NT2/D1 (cell line): ENCODE data around the gene SLIT3.

Experiments
- DNase-seq: peaks from one replicate; pipeline ENCODE4 v3.0.0-alpha.2; 2011; ENCODE audit warnings: low read depth, low spot score
- H3K27me3 ChIP-seq: 2 replicates; pipeline ENCODE4 v1.6.0; 2011; ENCODE audit warnings: mild to moderate bottlenecking; ENCODE audit not compliant: insufficient read length, insufficient read depth
- H3K36me3 ChIP-seq: 2 replicates; pipeline ENCODE4 v1.6.1; 2011; ENCODE audit warnings: mild to moderate bottlenecking, low read length, mixed read lengths; ENCODE audit not compliant: insufficient read depth, insufficient read length
- H3K4me1 ChIP-seq: 2 replicates; pipeline ENCODE4 v1.5.1; 2011; ENCODE audit not compliant: insufficient read depth, insufficient read length
- H3K4me3 ChIP-seq: 2 replicates; pipeline ENCODE4 v1.5.1; 2011; ENCODE audit warnings: low read depth; ENCODE audit not compliant: insufficient read length
- H3K9ac ChIP-seq: 2 replicates; pipeline ENCODE4 v1.6.0; 2011; ENCODE audit warnings: low read depth; ENCODE audit not compliant: insufficient read length
- H3K9me3 ChIP-seq: 2 replicates; pipeline ENCODE4 v1.5.1; 2011; ENCODE audit warnings: mild to moderate bottlenecking, low read length; ENCODE audit not compliant: insufficient read depth
- SUZ12 ChIP-seq: IDR thresholded peaks from 2 replicates; pipeline ENCODE4 v1.6.1; 2011; ENCODE audit not compliant: insufficient read length, insufficient read depth; ENCODE audit errors: extremely low read depth
- YY1 ChIP-seq: IDR thresholded peaks from 2 replicates; pipeline ENCODE4 v1.6.1; 2011; ENCODE audit not compliant: insufficient read length, insufficient read depth
- ZNF274 ChIP-seq: IDR thresholded peaks from 2 replicates; pipeline ENCODE4 v1.6.1; 2011; ENCODE audit warnings: mild to moderate bottlenecking, low read depth, low read length

Gene SLIT3

GRCh38 chr5:168943091-168943884 is 357.7 kb downstream of the SLIT3 start:
- no peak for DNase-seq
- H3K4me3 ChIP-seq: no peak overlapping the region
- H3K9me3 ChIP-seq: no peaks in the 10 kb centered on the region
- H3K36me3 ChIP-seq: no peaks in the 10 kb centered on the region
- TF ChIP-seq YY1: no peak
- TF ChIP-seq SUZ12: no peak
- no peak for TF ChIP-seq ZNF274
- H3K4me1 ChIP-seq: peaks cover 2% of the 10 kb centered on the region
- no peaks in the 10 kb centered on the region for H3K27me3 ChIP-seq
- H3K9ac ChIP-seq: no peak overlapping the region

- TF ChIP-seq SUZ12 (no peak), ZNF274 (no peak), YY1 (no peak)
- Histone ChIP-seq H3K27me3 (no peaks in the 10 kb centered on the region), H3K36me3 (no peaks in the 10 kb centered on the region)
Measured at GRCh38 chr5:168941901-168942300, 359.0 kb downstream of the SLIT3 start.

GRCh38 chr5:168940712-168941111 is 360.2 kb downstream of the SLIT3 start:
- no peak for TF ChIP-seq YY1
- TF ChIP-seq SUZ12: no peak

More at GRCh38 chr5:168941901-168942300, 359.0 kb downstream of the SLIT3 start:
- Histone ChIP-seq H3K9ac (no peak overlapping the region), H3K4me1 (peaks cover 2% of the 10 kb centered on the region), H3K9me3 (no peaks in the 10 kb centered on the region), H3K4me3 (no peak overlapping the region)
- DNase-seq: no peak

GRCh38 chr5:168939887-168940544 is 360.9 kb downstream of the SLIT3 start:
- DNase-seq: no peak
- no peak for TF ChIP-seq ZNF274
- no peak for TF ChIP-seq YY1
- no peak for TF ChIP-seq SUZ12
- H3K36me3 ChIP-seq: no peaks in the 10 kb centered on the region
- no peaks in the 10 kb centered on the region for H3K27me3 ChIP-seq
- H3K9me3 ChIP-seq: no peaks in the 10 kb centered on the region
- H3K9ac ChIP-seq: no peak overlapping the region
- H3K4me1 ChIP-seq: no peaks in the 10 kb centered on the region
- no peak overlapping the region for H3K4me3 ChIP-seq

More at GRCh38 chr5:168940712-168941111, 360.2 kb downstream of the SLIT3 start:
- H3K9me3 ChIP-seq: no peaks in the 10 kb centered on the region
- no peak overlapping the region for H3K9ac ChIP-seq
- DNase-seq: no peak
- H3K36me3 ChIP-seq: no peaks in the 10 kb centered on the region
- H3K27me3 ChIP-seq: no peaks in the 10 kb centered on the region
- no peaks in the 10 kb centered on the region for H3K4me1 ChIP-seq
- H3K4me3 ChIP-seq: no peak overlapping the region

- no peaks in the 10 kb centered on the region for H3K4me1 ChIP-seq
- H3K9ac ChIP-seq: no peak overlapping the region
- no peak for DNase-seq
- no peaks in the 10 kb centered on the region for H3K27me3 ChIP-seq
- no peaks in the 10 kb centered on the region for H3K9me3 ChIP-seq
- TF ChIP-seq YY1 (no peak), SUZ12 (no peak), ZNF274 (no peak)
- no peaks in the 10 kb centered on the region for H3K36me3 ChIP-seq
- no peak overlapping the region for H3K4me3 ChIP-seq
Measured at GRCh38 chr5:168939156-168939800, 361.7 kb downstream of the SLIT3 start.

- no peak overlapping the region for H3K4me3 ChIP-seq
- peaks cover 3% of the 10 kb centered on the region for H3K4me1 ChIP-seq
- no peaks in the 10 kb centered on the region for H3K36me3 ChIP-seq
- H3K9ac ChIP-seq: no peak overlapping the region
- H3K9me3 ChIP-seq: no peaks in the 10 kb centered on the region
- H3K27me3 ChIP-seq: no peaks in the 10 kb centered on the region
- TF ChIP-seq YY1 (no peak), SUZ12 (no peak), ZNF274 (no peak)
- DNase-seq: no peak
Measured at GRCh38 chr5:168936511-168936910, 364.4 kb downstream of the SLIT3 start.

GRCh38 chr5:168935183-168935582 is 365.8 kb downstream of the SLIT3 start:
- no peaks in the 10 kb centered on the region for H3K36me3 ChIP-seq
- DNase-seq: no peak
- no peaks in the 10 kb centered on the region for H3K9me3 ChIP-seq
- no peaks in the 10 kb centered on the region for H3K27me3 ChIP-seq
- H3K9ac ChIP-seq: no peak overlapping the region
- no peak for TF ChIP-seq YY1
- no peak for TF ChIP-seq ZNF274
- TF ChIP-seq SUZ12: no peak
- peaks cover 3% of the 10 kb centered on the region for H3K4me1 ChIP-seq
- no peak overlapping the region for H3K4me3 ChIP-seq
